ENCODE measurements around the gene TCTN2.
A peak's percentile ranks its signal among the peaks of the same experiment; 100 is the strongest.

The TCTN2 gene

GRCh38 chr12:123683964-123684363, 13.1 kb downstream of the TCTN2 start:
- no peak for FAIRE-seq
- DNase-seq (ENCODE audit: insufficient read length, low spot score): no peak

DNA sequence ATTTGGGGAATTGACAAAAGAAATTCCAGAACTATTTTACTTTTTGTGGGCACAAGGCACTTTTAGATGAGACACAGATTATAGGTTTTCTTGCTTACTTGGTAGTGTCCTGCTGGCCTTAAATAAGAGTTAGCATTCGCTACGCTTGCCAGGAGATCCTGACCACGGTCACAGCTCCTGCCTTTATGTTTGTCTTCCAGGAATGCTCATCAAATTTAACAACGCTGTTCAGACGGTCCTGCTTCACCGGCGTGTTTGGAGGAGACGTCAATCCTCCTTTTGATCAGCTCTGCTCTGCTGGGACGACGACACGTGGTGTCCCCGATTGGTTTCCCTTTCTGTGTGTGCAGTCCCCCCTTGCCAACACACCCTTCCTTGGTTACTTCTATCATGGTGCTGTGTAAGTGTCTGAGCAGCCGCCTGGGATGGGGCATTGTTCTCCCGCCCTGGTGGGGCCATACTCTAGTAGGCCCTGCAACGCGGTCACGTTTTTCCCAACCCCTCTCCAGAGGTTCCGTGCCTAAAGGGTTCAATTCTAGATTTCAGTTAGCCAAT, 15.8 kb downstream of the TCTN2 start:
- no peak for FAIRE-seq
- DNase-seq (ENCODE audit: insufficient read length, low spot score): no peak

DNA sequence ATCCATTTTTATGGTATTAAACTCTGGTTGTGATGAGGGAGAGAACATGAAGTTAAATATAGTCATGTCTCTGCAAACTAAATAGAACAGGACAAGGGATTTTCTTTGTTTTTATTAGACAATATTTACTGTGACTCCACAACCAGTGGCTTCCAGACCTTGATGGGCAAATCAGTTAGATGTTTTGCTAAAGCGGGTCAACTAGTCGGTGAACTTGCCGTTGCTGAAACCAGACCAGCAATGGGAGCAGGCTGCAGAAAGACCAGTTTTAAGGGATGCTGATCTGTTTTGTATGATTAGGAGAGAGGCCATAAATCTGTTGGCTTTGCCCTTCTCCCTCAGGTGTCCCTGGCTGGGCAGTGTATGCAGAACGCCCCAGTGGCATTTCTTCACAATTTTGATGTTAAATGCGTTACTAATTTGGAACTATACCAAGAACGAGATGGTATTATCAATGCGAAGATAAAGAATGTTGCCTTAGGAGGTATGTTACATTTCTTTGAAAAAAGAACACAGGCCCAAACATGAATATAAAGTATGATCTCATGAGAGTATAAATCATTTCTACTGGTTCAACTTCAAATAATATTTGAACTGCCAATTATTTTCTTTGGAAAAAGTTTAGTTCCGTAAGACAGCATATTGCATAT, 19.4 kb downstream of the TCTN2 start:
- DNase-seq (ENCODE audit: insufficient read length, low spot score) (no peak), FAIRE-seq (no peak)

DNA sequence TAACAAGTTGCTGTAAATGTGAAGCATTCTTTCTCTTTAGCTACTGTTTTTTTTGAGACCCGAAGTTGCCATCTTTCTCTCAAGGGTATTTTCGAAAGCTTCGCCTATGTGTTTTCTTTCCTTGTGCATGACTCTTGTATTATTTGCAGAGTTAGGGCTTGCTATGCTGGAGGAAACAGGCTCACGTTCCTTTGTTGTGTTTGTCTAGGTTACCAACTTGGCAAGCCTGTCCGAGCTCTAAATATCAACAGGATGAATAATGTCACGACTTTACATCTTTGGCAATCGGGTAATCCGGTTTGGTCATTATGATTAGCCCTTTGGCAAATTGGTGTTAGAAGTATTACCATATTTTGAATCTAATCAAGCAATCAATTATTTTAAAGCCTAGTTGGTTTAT, 25.3 kb downstream of the TCTN2 start:
- no peak for DNase-seq (ENCODE audit: insufficient read length, low spot score)
- FAIRE-seq: no peak

DNA sequence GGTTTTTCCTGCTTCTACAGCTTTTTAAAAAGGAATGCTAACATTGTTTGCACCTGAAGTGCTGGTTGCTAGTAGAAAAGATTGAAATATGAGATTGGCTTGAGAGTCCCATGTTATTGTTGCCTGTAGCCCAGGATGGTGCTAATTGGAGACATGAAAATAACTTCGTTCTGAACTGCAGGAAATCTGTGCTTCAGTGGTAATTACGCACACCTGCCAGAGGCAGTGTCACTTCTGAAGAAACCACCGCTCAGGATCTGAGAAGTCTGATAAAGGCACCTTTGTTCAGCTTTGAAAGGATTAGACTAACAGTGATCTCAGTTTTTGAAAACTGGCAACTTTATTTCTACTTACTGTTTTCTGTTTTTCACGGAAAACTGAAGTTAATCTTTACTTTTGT, 25.7 kb downstream of the TCTN2 start:
- FAIRE-seq (no peak), DNase-seq (ENCODE audit: insufficient read length, low spot score) (no peak)

DNA sequence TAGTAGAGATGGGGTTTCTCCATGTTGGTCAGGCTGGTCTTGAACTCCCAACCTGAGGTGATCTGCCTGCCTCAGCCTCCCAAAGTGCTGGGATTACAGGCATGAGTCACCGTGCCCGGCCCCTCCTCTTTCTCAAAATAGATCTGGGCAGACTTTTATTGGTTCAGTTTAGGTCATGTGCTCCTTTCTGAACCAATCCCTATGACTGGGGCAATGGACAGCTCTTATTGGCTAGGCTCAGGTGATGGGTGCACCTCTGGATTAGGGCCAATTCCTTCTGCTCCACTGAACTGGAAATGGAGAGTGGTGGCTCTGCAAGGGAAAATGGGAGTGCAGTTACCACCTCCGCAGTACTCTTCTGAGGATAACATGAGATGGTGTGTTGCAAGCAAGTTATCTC, 35.0 kb downstream of the TCTN2 start:
- no peak for FAIRE-seq
- no peak for DNase-seq (ENCODE audit: insufficient read length, low spot score)

- no peak for FAIRE-seq
- DNase-seq (ENCODE audit: insufficient read length, low spot score): no peak
These were observed 36.6 kb downstream of the TCTN2 start for GRCh38 chr12:123707466-123707865.

- FAIRE-seq (peak; percentile 21), DNase-seq (ENCODE audit: insufficient read length, low spot score) (no peak)
These were observed 41.9 kb downstream of the TCTN2 start for GRCh38 chr12:123712780-123713319.

- no peak for DNase-seq (ENCODE audit: insufficient read length, low spot score)
- FAIRE-seq: no peak
These were observed 42.5 kb downstream of the TCTN2 start for GRCh38 chr12:123713398-123713797.

GRCh38 chr12:123713823-123714585, 43.1 kb downstream of the TCTN2 start:
- DNase-seq (ENCODE audit: insufficient read length, low spot score) (no peak), FAIRE-seq (peak; percentile 73)

DNA sequence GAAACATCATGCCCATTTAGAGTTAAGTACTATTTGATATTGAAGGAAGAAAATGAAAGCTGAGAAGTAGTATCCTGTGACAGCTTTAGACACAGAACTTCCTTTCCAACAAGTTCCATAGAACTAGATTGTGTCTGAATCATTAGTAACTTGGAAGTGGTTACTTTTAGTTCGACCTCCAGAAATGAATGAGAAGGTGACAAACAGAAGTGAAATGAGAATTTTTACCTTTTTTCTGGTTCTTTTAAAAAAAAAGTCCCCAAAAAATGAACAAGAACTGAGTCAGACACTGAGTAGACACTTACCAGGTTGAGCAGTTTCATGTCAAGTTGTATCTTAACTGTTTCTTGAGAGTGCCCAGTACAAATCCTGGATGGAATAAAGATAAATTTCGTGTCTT, 44.3 kb downstream of the TCTN2 start:
- DNase-seq (ENCODE audit: insufficient read length, low spot score) (no peak), FAIRE-seq (no peak)

DNA sequence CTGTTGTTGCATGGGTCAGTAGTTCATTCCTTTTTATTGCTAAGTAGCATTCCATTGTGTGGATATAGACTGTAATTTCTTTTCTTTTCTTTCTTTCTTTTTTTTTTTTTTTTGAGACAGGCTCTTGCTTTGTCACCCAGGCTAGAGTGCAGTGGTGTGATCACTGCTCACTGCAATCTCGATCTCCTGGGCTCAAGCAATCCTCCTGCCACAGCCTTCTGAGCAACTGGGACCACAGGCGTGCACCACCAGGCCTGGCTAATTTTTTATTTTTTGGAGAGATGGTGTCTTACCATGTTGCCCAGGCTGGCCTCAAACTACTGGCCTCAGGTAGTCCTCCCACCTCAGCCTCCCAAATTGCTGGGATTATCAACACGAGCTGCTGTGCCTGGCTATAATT, 46.4 kb downstream of the TCTN2 start:
- FAIRE-seq (no peak), DNase-seq (ENCODE audit: insufficient read length, low spot score) (no peak)

GRCh38 chr12:123720141-123720814, 49.4 kb downstream of the TCTN2 start:
- FAIRE-seq (no peak), DNase-seq (ENCODE audit: insufficient read length, low spot score) (no peak)

- FAIRE-seq (peak; percentile 37), DNase-seq (ENCODE audit: insufficient read length, low spot score) (no peak)
These were observed 50.3 kb downstream of the TCTN2 start for GRCh38 chr12:123721245-123721644.

GRCh38 chr12:123723011-123723410, 52.1 kb downstream of the TCTN2 start:
- DNase-seq (ENCODE audit: insufficient read length, low spot score): no peak
- FAIRE-seq: no peak

- no peak for DNase-seq (ENCODE audit: insufficient read length, low spot score)
- FAIRE-seq: no peak
These were observed 52.9 kb downstream of the TCTN2 start for GRCh38 chr12:123723765-123724164.

GRCh38 chr12:123726244-123726643, 55.3 kb downstream of the TCTN2 start:
- FAIRE-seq (no peak), DNase-seq (ENCODE audit: insufficient read length, low spot score) (no peak)

DNA sequence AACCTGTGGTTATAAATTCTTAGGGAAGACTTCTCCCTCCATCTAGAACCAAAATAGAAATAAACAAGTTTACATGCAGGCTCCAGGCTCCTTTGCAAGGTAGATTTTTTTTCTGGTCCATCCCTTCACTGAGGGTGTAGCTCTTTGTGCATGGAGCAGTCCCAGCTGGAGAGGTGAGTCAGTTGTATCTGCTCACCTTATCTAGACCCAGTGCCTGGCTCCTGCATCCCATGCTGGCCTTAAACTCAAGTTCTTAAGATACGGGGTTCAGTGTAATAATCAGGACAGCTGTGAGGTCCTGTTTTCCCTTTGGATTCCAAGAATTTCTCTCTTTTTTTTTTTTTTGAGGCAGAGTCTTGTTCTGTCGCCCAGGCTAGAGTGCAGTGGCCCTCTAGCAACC, 56.0 kb downstream of the TCTN2 start:
- no peak for DNase-seq (ENCODE audit: insufficient read length, low spot score)
- no peak for FAIRE-seq

DNA sequence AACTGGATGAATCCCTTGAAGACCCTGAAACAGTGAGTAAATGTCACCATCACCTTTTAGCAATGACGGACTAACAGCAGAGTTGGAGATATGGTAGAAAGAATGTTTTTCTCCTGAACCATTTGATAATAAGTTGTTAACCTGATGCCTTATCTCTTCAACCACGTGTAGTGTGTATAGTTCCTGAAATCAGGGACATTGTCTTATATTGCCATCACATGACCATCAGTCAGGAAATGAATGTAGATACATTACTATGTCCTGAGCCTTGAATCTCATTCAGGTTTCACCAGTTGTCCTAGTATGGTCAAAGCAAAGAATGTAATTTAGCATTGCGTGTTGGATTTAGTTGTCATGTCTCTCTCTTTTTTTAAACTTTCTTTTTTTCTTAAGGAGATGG, 57.0 kb downstream of the TCTN2 start:
- no peak for FAIRE-seq
- no peak for DNase-seq (ENCODE audit: insufficient read length, low spot score)

- no peak for FAIRE-seq
- no peak for DNase-seq (ENCODE audit: insufficient read length, low spot score)
These were observed 60.7 kb downstream of the TCTN2 start for GRCh38 chr12:123731596-123731995.

- FAIRE-seq (no peak), DNase-seq (ENCODE audit: insufficient read length, low spot score) (no peak)
These were observed 61.3 kb downstream of the TCTN2 start for GRCh38 chr12:123732251-123732650.

Measured in GM19239 (cell line).